GM18498 (cell line): ENCODE results near the gene MTUS2.

Experiments used
- ATAC-seq: cut with Tn5 transposase; IDR thresholded peaks from one replicate; pipeline ENCODE4 v1.9.1; 2021; ENCODE audit warnings: mild to moderate bottlenecking, moderate library complexity; ENCODE audit not compliant: unreplicated experiment

The MTUS2 gene

GRCh38 chr13:29021717-29022116 is 201.6 kb downstream of the MTUS2 start:
- no peak for ATAC-seq

- ATAC-seq: no peak
Measured at GRCh38 chr13:29022410-29022809, 202.3 kb downstream of the MTUS2 start.

GRCh38 chr13:29022968-29023367 is 202.8 kb downstream of the MTUS2 start:
- ATAC-seq: no peak

- no peak for ATAC-seq
Measured at GRCh38 chr13:29024783-29025182, 204.6 kb downstream of the MTUS2 start.

- no peak for ATAC-seq
Measured at GRCh38 chr13:29028868-29029267, 208.7 kb downstream of the MTUS2 start.

GRCh38 chr13:29038700-29039099 is 218.6 kb downstream of the MTUS2 start:
- no peak for ATAC-seq

- no peak for ATAC-seq
Measured at GRCh38 chr13:29039212-29039611, 219.1 kb downstream of the MTUS2 start.

- ATAC-seq: no peak
Measured at GRCh38 chr13:29046588-29046987, 226.4 kb downstream of the MTUS2 start.

- no peak for ATAC-seq
Measured at GRCh38 chr13:29049524-29049923, 229.4 kb downstream of the MTUS2 start.

- ATAC-seq: no peak
Measured at GRCh38 chr13:29050719-29051118, 230.6 kb downstream of the MTUS2 start.

- no peak for ATAC-seq
Measured at GRCh38 chr13:29059800-29060199, 239.7 kb downstream of the MTUS2 start.

- peak; percentile 76 for ATAC-seq
Measured at GRCh38 chr13:29065142-29065541, 245.0 kb downstream of the MTUS2 start.

GRCh38 chr13:29067306-29067945 is 247.3 kb downstream of the MTUS2 start:
- no peak for ATAC-seq

GRCh38 chr13:29073755-29074154 is 253.6 kb downstream of the MTUS2 start:
- no peak for ATAC-seq

- no peak for ATAC-seq
Measured at GRCh38 chr13:29077051-29077813, 257.1 kb downstream of the MTUS2 start.

- peak; percentile 95 for ATAC-seq
Measured at GRCh38 chr13:29081036-29081435, 260.9 kb downstream of the MTUS2 start.

GRCh38 chr13:29081697-29082440 is 261.7 kb downstream of the MTUS2 start:
- ATAC-seq: no peak

- ATAC-seq: no peak
Measured at GRCh38 chr13:29099781-29100406, 279.8 kb downstream of the MTUS2 start.

- no peak for ATAC-seq
Measured at GRCh38 chr13:29100758-29101157, 280.6 kb downstream of the MTUS2 start.

GRCh38 chr13:29101409-29101808 is 281.3 kb downstream of the MTUS2 start:
- ATAC-seq: no peak

GRCh38 chr13:29101905-29102304 is 281.8 kb downstream of the MTUS2 start:
- no peak for ATAC-seq
